Measurements from ENCODE around the gene MSMO1. TPM values are rescaled to one million over a fixed set of nuclear protein-coding genes. Genes with fewer than 3 reads are reported as not detected.
A peak's percentile ranks its signal among the peaks of the same experiment; 100 is the strongest.

Gene MSMO1
- total and polyA plus RNA-seq, 2 donors (not counting 3 experiments of a cell fraction or from before 2014, with no cell fraction given) = 74.3 to 109 TPM

DNA sequence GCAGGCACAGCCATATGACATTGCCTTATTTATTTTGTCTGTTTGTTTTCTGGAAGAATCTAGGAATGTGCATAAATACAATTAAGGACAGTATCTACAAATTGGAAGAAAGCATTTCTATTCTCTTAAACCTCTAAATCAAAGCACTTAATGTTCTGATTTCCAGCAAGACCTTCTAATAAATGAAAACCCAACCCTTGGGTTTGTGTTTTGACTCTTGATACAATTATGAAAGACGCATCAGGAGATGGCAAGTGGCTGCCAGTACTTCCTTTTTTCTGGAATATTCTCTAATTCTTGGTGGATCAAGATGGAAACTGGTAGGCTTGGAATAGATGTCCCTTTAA, 50.9 kb downstream of the MSMO1 start:
- intact Hi-C loops (cut with micrococcal nuclease) (loop anchor here (2.0 to 10.0 kb wide), 2 partner anchors 52 to 716 kb away; partner anchors contain the start of gene MSMO1), dilution Hi-C loops (cut with MboI; ENCODE audit: extremely low pct_ligation_motif_present, low sequenced_read_pairs) (no loop called here)
- no TSS peak for BruUV-seq (replicated peaks)
- Histone ChIP-seq H3K27ac (ENCODE audit: insufficient read depth, low read depth, low read length) (no peak overlapping the region), H3K79me2 (ENCODE audit: control insufficient read depth, insufficient read depth, low read length) (no peaks in the 10 kb centered on the region), H3K4me1 (ENCODE audit: control insufficient read depth, extremely low read depth, insufficient read depth, low read length) (peaks cover 4% of the 10 kb centered on the region), H3K27me3 (ENCODE audit: control insufficient read depth in 2 of 2, insufficient read depth in 2 of 2, low read length in 2 of 2) (peaks cover 2 to 4% of the 10 kb centered on the region in 2 experiments), H3K4me2 (ENCODE audit: insufficient read depth, low read length) (peak overlapping the region; percentile 99), H4K20me1 (replicated peaks; ENCODE audit: control insufficient read depth, extremely low read depth, insufficient read depth, low read length) (no peaks in the 10 kb centered on the region), H3K4me3 (replicated peaks in 1 of 3; ENCODE audit: insufficient read depth in 1 of 3, low read depth in 1 of 3, low read length in 3 of 3) (peak overlapping the region; percentile 30 to 70 (median 49)), H2AFZ (ENCODE audit: low read depth, low read length) (peak overlapping the region; percentile 91), H3K36me3 (ENCODE audit: control insufficient read depth in 2 of 2, extremely low read depth in 1 of 2, insufficient read depth in 2 of 2, low read length in 2 of 2) (no peaks in the 10 kb centered on the region), H3K9ac (replicated peaks; ENCODE audit: extremely low read depth, insufficient read depth, low read length) (peak overlapping the region; percentile 28), H3K9me1 (replicated peaks; ENCODE audit: control insufficient read depth, extremely low read depth, insufficient read depth, low read length) (no peaks in the 10 kb centered on the region), H3K9me3 (replicated peaks; ENCODE audit: control insufficient read depth, insufficient read depth, low read length) (no peaks in the 10 kb centered on the region)
- FAIRE-seq (no peak), DNase-seq (ENCODE audit: low read depth, low spot score) (no peak)
- CTCF ChIA-PET = interaction anchor here (0.9 to 3.7 kb wide), 9 partner anchors 8 to 266 kb away, joined by 3 to 23 read pairs (median 4); partner anchors contain the start of gene TMEM192
- POLR2A ChIA-PET = no interaction called here
- TF ChIP-seq JUN (IDR thresholded peaks at IDR 0.05; ENCODE audit: borderline replicate concordance, insufficient read depth, insufficient read length, low read depth) = no peak
- TF ChIP-seq GATA2 (IDR thresholded peaks at IDR 0.05; ENCODE audit: insufficient read depth, insufficient read length, low read depth, low read length) = no peak
- TF ChIP-seq EZH2 (IDR thresholded peaks at IDR 0.05; ENCODE audit: borderline replicate concordance, low read depth, low read length, severe bottlenecking) = no peak
- TF ChIP-seq, protein P1, sequence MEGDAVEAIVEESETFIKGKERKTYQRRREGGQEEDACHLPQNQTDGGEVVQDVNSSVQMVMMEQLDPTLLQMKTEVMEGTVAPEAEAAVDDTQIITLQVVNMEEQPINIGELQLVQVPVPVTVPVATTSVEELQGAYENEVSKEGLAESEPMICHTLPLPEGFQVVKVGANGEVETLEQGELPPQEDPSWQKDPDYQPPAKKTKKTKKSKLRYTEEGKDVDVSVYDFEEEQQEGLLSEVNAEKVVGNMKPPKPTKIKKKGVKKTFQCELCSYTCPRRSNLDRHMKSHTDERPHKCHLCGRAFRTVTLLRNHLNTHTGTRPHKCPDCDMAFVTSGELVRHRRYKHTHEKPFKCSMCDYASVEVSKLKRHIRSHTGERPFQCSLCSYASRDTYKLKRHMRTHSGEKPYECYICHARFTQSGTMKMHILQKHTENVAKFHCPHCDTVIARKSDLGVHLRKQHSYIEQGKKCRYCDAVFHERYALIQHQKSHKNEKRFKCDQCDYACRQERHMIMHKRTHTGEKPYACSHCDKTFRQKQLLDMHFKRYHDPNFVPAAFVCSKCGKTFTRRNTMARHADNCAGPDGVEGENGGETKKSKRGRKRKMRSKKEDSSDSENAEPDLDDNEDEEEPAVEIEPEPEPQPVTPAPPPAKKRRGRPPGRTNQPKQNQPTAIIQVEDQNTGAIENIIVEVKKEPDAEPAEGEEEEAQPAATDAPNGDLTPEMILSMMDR (IDR thresholded peaks at IDR 0.05; ENCODE audit: extremely low read depth in 1 of 2, insufficient read depth in 1 of 2, low read depth in 1 of 2, low read length in 2 of 2) = no peak
- no peak for TF ChIP-seq POLR2A (IDR thresholded peaks at IDR 0.05; ENCODE audit: low read depth, low read length)
- TF ChIP-seq MYC (IDR thresholded peaks at IDR 0.05; ENCODE audit: low read depth, low read length) = no peak
- TF ChIP-seq, protein P2, sequence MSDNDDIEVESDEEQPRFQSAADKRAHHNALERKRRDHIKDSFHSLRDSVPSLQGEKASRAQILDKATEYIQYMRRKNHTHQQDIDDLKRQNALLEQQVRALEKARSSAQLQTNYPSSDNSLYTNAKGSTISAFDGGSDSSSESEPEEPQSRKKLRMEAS (IDR thresholded peaks at IDR 0.05; ENCODE audit: insufficient read depth, insufficient read length) = no peak
- TF ChIP-seq POLR2AphosphoS5 (IDR thresholded peaks at IDR 0.05; ENCODE audit: insufficient read depth, low read depth, low read length) = no peak
- no peak for TF ChIP-seq FOS (IDR thresholded peaks at IDR 0.05; ENCODE audit: borderline replicate concordance, insufficient read depth, low read length)

Measured in endothelial cell of umbilical vein (primary cell).